ENCODE measurements around the gene ASB13.

ASB13 gene

GRCh38 chr10:5694573-5694972, 28.2 kb upstream of the ASB13 start:
- H3K4me3 ChIP-seq (ENCODE audit: low read length) = no peak overlapping the region
- no peak for DNase-seq (ENCODE audit: low read depth)

DNA sequence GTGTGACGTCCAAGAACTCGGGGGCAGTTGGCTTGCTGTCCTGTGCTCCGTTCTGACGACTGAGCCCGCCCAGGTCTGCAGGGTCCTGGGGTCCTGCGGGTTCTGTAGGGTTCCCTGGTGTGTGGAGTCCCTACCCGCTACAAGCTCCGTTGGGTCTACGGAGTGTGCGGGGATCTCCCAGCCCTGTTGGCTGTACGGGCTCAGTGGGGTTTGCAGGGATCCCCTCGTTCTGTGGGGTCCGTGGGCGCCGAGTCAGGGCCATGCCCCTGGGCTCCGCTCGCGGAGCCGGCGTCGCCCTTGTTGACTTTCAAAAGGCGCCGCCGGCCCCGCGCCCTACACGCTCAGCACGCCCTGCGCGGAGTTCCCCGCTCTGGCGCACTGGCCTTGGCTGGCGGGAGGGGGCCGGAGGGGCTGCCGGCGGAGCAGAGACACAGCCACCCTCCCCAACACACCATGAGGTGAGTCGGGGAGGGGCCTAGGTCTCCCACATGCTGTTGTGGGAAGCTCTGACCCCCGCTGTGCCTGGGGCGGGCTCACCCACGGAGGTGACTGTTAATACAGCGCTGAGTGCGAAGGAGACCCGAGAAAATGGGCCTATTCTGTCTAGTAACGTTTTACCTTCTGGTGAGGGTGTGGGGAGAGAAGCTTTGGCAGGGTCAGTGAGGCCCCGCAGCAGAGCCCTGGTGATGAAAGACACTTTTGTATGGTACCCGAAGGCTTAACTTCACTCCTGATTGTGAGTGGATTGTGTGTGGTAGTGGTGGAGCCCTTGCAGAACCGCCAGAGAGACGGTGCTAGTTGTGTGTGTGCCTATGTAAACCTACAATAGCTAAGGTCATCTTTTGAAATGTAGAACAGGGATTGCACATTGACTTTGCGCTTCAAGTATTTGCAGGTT, 26.3 kb upstream of the ASB13 start:
- TF ChIP-seq, protein P1, sequence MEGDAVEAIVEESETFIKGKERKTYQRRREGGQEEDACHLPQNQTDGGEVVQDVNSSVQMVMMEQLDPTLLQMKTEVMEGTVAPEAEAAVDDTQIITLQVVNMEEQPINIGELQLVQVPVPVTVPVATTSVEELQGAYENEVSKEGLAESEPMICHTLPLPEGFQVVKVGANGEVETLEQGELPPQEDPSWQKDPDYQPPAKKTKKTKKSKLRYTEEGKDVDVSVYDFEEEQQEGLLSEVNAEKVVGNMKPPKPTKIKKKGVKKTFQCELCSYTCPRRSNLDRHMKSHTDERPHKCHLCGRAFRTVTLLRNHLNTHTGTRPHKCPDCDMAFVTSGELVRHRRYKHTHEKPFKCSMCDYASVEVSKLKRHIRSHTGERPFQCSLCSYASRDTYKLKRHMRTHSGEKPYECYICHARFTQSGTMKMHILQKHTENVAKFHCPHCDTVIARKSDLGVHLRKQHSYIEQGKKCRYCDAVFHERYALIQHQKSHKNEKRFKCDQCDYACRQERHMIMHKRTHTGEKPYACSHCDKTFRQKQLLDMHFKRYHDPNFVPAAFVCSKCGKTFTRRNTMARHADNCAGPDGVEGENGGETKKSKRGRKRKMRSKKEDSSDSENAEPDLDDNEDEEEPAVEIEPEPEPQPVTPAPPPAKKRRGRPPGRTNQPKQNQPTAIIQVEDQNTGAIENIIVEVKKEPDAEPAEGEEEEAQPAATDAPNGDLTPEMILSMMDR (conservative IDR thresholded peaks at IDR 0.05; ENCODE audit: low read length) = no peak
- peak overlapping the region; percentile 64 for H3K4me3 ChIP-seq (ENCODE audit: low read length)
- DNase-seq (ENCODE audit: low read depth) = peak; percentile 9

More at GRCh38 chr10:5694573-5694972, 28.2 kb upstream of the ASB13 start:
- TF ChIP-seq, protein P1 (conservative IDR thresholded peaks at IDR 0.05; ENCODE audit: low read length) = no peak

DNA sequence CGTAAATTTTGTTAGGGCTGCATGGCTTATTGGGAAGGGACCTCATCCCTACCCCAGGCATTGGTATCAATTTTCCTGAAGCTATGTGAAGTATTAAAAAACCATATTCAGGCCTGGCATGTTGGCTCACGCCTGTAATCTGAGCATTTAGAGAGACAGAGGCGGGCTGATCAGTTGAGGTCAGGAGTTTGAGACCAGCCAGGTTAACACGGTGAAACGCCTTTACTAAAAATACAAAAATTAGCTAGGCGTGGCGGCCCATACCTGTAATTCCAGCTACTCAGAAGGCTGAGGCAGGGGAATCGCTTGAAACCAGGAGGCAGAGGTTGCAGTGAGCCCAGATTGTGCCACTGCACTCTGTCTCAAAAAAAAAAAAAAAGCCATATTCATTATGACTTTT, 25.4 kb upstream of the ASB13 start:
- TF ChIP-seq, protein P1 (conservative IDR thresholded peaks at IDR 0.05; ENCODE audit: low read length) = no peak
- no peak overlapping the region for H3K4me3 ChIP-seq (ENCODE audit: low read length)
- no peak for DNase-seq (ENCODE audit: low read depth)

DNA sequence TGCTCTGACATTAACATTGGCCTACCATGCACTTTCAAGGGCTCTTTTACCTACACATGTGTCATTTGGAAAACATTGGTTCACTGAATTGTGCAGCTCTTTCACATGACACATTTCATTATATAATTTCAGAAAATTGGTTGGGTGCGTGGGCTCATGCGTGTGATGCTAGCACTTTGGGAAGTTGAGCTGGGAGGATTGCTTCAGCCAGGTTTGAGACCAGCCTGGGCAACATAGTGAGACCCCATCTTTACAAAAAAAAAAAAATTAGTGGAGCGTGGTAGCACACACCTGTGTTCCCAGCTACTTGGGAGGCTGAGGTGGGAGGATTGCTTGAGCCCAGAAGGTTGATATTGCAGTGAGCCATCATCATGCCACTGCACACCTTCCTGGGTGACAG, 22.2 kb upstream of the ASB13 start:
- DNase-seq (ENCODE audit: low read depth) = no peak
- H3K4me3 ChIP-seq (ENCODE audit: low read length) = no peak overlapping the region

DNA sequence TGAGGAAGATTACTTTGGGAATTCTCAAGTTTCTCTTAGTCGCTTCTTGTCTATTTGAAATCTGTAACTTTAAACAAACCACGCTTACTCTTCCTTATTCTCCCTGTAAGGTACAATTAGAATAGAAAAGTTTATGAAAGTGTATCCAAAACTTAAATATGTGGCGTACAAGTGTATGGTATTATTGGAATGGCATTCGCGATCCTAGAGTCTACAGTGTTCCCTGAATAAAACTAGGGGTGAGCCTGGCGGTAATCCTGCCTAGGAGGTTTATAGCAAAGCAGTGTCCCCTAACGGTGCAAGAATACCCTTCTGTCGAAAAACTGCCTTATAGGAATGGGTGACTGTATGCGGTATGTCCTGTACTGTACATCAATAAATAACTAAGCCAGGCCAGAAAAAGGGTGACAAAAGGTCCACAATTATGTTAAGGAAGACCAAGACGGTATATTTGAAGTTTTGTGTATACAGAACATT, 19.4 kb upstream of the ASB13 start:
- H3K4me3 ChIP-seq (ENCODE audit: low read length) = peak overlapping the region; percentile 91
- DNase-seq (ENCODE audit: low read depth) = peak; percentile 27
- TF ChIP-seq, protein P1 (conservative IDR thresholded peaks at IDR 0.05; ENCODE audit: low read length) = no peak

More for the DNA sequence above, 22.2 kb upstream of the ASB13 start:
- TF ChIP-seq, protein P1 (conservative IDR thresholded peaks at IDR 0.05; ENCODE audit: low read length) = no peak

DNA sequence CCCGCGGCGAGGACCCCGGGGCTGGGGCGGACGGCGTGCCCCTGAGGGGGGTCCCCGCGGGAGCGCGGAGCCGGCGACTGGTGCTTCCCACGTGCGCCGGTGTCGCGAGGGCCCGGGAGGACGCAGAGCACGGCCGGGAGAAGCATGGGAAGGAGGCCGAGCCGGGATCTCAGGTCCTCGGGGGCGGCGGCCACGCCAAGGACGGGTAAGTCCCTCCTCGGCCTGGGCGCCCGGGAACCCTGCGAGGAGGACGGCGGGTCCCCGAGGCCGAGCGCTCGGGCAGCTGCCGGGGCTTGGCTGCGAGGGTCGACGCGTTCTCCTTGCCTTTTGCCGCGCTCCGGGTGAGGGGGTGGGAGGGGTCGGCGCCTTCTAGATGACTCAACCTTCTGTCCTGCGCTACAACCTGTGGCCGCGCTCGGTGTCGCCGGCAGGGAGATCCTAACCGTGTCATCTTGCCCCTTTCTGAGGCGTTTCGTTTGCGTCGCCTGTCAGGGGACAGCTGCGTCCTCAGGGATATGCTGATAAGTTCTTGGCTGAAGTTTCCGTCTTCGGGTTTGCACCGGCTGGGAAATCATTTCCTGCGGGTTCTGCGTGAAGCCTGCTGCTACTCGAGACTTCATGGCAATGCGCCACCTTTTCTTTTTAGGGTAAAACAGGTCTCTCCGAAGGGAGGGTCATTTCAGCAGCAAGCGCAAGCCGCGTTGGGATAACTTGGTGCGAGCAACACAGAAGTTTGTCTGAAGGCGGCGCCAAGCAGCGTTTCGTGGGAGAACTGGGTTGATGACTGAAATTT, 18.8 kb upstream of the ASB13 start:
- H3K4me3 ChIP-seq (ENCODE audit: low read length) = peak overlapping the region; percentile 91
- TF ChIP-seq, protein P1 (conservative IDR thresholded peaks at IDR 0.05; ENCODE audit: low read length) = peak; percentile 67
- peak; percentile 69 for DNase-seq (ENCODE audit: low read depth)
